IPS-NIHi11 (cell line): ENCODE data around the gene FTSJ3.
"Not testable (repeated sequence)": the region's sequence is repeated elsewhere in the genome, so short reads cannot be mapped to it uniquely, and the experiment has no call there.

ENCODE experiments used
- DNase-seq: peaks from one replicate; pipeline ENCODE4 v3.0.0; 2012; ENCODE audit warnings: mixed read lengths, low spot score

Gene FTSJ3

GRCh38 chr17:63827801-63828221, 348 bp upstream of the FTSJ3 start:
- DNase-seq: no peak

GRCh38 chr17:63826468-63827001, 928 bp downstream of the FTSJ3 start:
- no peak for DNase-seq

GRCh38 chr17:63824362-63824761, 3.1 kb downstream of the FTSJ3 start:
- DNase-seq: no peak

GRCh38 chr17:63823659-63824331, 3.7 kb downstream of the FTSJ3 start:
- no peak for DNase-seq

DNA sequence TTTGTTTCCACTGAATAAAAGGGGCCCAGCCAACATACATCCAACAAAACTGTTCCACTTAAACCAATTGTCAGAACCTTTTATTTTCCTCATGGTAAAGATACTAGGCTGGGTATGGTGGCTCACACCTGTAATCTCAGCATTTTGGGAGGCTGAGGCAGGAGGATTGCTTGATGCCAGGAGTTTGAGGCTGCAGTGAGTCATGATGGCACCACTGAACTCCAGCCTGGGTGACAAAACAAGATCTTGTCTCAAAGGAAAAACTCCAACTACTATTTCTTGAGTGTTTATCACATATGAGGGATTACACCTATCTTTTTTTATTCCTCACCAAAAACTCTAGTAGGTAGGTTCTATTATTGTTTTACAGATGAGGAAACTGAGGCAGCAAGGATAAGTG, 4.9 kb downstream of the FTSJ3 start:
- DNase-seq: no peak

- no peak for DNase-seq
These were observed 5.7 kb downstream of the FTSJ3 start for GRCh38 chr17:63821804-63822203.

GRCh38 chr17:63820963-63821561, 6.4 kb downstream of the FTSJ3 start:
- DNase-seq: no peak

GRCh38 chr17:63819585-63820537, 7.6 kb downstream of the FTSJ3 start:
- DNase-seq: no peak

DNA sequence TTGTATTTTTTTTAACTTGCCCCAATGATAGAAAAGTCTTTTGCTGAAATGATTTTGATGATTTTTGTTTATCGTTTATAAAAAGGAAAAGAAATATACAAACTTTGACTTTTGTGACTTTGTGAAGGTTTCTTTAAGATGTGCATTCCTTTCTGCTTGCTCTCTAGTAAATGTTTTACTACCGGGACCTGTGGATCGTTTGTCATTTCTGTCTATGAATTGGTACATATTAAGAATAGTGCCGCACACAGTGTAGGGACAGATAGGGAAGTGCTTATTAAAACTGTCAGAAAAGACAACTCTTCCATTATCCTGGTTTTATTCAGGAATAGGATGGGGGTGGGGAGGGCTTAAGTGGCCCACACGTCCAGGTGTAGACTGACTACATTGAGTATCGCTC, 8.3 kb downstream of the FTSJ3 start:
- DNase-seq: no peak

GRCh38 chr17:63817736-63818385, 9.6 kb downstream of the FTSJ3 start:
- DNase-seq: no peak

GRCh38 chr17:63816669-63817068, 10.8 kb downstream of the FTSJ3 start:
- DNase-seq: no peak

- DNase-seq: no peak
These were observed 11.3 kb downstream of the FTSJ3 start for GRCh38 chr17:63816123-63816522.

DNA sequence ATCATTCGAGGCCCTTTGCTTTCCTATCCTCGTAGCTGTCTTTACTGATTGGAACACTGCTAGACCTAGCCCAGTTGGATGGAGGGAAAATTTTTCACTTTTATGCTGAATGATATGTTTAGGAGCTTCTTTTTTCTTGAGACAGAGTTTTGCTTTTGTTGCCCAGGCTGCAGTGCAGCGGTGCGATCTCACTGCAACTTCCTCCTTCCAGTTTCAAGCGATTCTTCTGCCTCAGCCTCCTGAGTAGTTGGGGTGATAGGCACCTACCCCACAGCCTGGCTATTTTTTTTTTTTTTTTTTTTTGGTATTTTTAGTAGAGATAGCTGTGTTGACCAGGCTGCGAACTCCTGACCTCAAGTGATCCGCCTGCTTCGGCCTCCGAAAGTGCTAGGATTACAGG, 17.5 kb downstream of the FTSJ3 start:
- DNase-seq: no peak

DNA sequence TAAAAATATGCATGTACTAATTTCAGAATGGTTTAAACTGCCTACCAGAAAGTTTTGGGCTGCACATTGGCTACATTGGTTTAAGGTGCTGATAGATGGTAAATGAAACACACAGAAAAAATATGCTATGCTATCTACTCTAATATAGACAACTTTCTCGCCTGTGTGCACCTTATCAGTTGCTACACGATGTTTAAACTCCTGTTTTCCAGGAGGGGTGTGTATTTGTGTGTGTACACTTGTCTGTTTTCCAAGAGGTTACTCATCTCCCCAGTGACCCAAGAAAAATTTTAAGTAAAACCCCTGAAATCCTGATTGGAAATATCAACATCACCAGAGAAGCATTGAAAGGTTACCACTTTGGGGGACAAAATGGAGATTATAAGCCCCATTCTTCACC, 21.9 kb downstream of the FTSJ3 start:
- DNase-seq: no peak

- no peak for DNase-seq
These were observed 23.1 kb downstream of the FTSJ3 start for GRCh38 chr17:63804328-63804727.

- no peak for DNase-seq
These were observed 26.7 kb downstream of the FTSJ3 start for GRCh38 chr17:63800783-63801182.

- no peak for DNase-seq
These were observed 28.8 kb downstream of the FTSJ3 start for GRCh38 chr17:63798572-63799106.

- not testable (repeated sequence) for DNase-seq
These were observed 31.1 kb downstream of the FTSJ3 start for GRCh38 chr17:63796375-63796774.

DNA sequence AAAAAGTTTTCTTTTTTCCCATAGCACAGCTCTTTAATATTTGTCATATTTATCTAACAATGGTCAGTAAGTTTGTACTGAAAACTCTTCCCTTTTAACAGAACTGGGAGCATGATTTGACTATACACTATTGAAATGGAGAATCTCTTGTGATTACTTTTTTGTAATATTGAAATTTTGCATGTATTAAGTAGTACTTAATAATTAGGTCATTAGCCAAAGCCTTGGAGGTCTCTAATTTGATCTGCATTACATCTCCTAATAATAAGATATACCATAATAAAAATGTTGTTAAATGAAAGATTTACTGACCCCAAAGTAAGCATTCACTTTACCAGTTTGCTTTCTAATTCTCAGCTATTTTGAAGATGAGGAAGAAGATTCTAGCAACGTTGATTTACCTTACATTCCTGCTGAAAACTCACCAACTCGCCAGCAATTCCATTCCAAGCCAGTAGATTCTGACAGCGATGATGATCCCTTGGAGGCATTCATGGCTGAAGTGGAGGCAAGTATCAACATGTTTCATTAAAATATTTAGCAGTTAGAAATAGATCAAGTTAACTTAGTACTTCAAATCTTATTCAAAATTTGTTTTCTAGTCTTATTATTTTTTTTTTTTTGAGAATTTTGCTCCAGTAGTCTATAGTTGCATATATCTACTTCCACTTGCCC, 35.3 kb downstream of the FTSJ3 start:
- no peak for DNase-seq

GRCh38 chr17:63790057-63790456, 37.4 kb downstream of the FTSJ3 start:
- DNase-seq: no peak
